Caco-2 (cell line): ENCODE measurements around the gene PPP2R3B. TPM values are rescaled to one million over a fixed set of nuclear protein-coding genes. Genes with fewer than 3 reads are reported as not detected.

ENCODE experiments used
- BruUV-seq: library from RNA; stranded (reverse); fragments of 400-500 nt; replicated peaks from 2 replicates; lab custom pipeline; 2021; lab: Mats Ljungman, UMichigan
- CTCF ChIA-PET: fragments of 300-600 bp; sonication (Branson Sonifier 250); formaldehyde crosslinking; loops from one replicate; lab custom pipeline; 2022; ENCODE audit warnings: antibody characterized with exemption; lab: Charles Lee
- POLR2A ChIA-PET: fragments of 300-600 bp; sonication (Branson Sonifier 250); formaldehyde crosslinking; loops from one replicate; lab custom pipeline; 2022; ENCODE audit warnings: antibody characterized with exemption; lab: Charles Lee
- DNase-seq, 2 experiments: peaks; one replicate each; pipeline versions ENCODE4 v3.0.0 to v3.0.0-alpha.2; 2020 to 2022
- H3K27me3 ChIP-seq: replicated peaks from 2 replicates; pipeline ENCODE4 v1.6.0; 2011; ENCODE audit warnings: low read length; ENCODE audit not compliant: control insufficient read depth, insufficient read depth
- H3K36me3 ChIP-seq: 2 replicates; pipeline ENCODE4 v1.5.1; 2011; ENCODE audit warnings: low read length; ENCODE audit not compliant: control insufficient read depth, insufficient read depth
- H3K4me1 ChIP-seq: fragments of 250-450 bp; sonication (Bioruptor Pico); 2 replicates; pipeline ENCODE4 v1.5.1; 2020; ENCODE audit warnings: mild to moderate bottlenecking
- H3K4me3 ChIP-seq: 2 replicates; pipeline ENCODE4 v1.5.1; 2011; ENCODE audit warnings: low read depth, mild to moderate bottlenecking, control low read depth, low read length
- H3K9me3 ChIP-seq: fragments of 250-450 bp; sonication (Bioruptor Pico); 2 replicates; pipeline ENCODE4 v1.5.1; 2020; ENCODE audit warnings: mild to moderate bottlenecking, moderate library complexity
- H3K27ac Mint-ChIP-seq: one replicate; pipeline ENCODE4 v1.8.0; 2022; ENCODE audit warnings: mixed read lengths; ENCODE audit not compliant: unreplicated experiment
- H3K27me3 Mint-ChIP-seq: one replicate; pipeline ENCODE4 v1.8.0; 2022; ENCODE audit warnings: mixed read lengths; ENCODE audit not compliant: insufficient read depth, unreplicated experiment
- H3K36me3 Mint-ChIP-seq: one replicate; pipeline ENCODE4 v1.8.0; 2022; ENCODE audit warnings: mild to moderate bottlenecking, mixed read lengths; ENCODE audit not compliant: insufficient read depth, unreplicated experiment
- H3K4me1 Mint-ChIP-seq: one replicate; pipeline ENCODE4 v1.8.0; 2022; ENCODE audit warnings: low read depth, mixed read lengths; ENCODE audit not compliant: unreplicated experiment
- H3K4me3 Mint-ChIP-seq: one replicate; pipeline ENCODE4 v1.8.0; 2022; ENCODE audit warnings: mild to moderate bottlenecking, moderate library complexity, mixed read lengths; ENCODE audit not compliant: unreplicated experiment
- H3K9me3 Mint-ChIP-seq: one replicate; pipeline ENCODE4 v1.8.0; 2022; ENCODE audit warnings: mixed read lengths; ENCODE audit not compliant: unreplicated experiment
- intact Hi-C: fragments of 100-400 bp; cut with micrococcal nuclease; formaldehyde crosslinking; loops from one replicate; pipeline ENCODE4 v1.10.0; 2022; ENCODE audit not compliant: unreplicated experiment
- total RNA-seq: library from RNA; stranded (reverse); gene quantifications from 2 replicates; pipeline ENCODE4 v1.2.3, GENCODE V29; 2022
- TF ChIP-seq, protein P1 (sequence below), 2 experiments: fragments of 200-600 bp in 1 of 2; IDR thresholded peaks; 1 replicate in 1 of 2; 2 replicates in 1 of 2; pipeline versions ENCODE4 v1.5.1 to v1.8.0; 2011 to 2022; ENCODE audit warnings: antibody characterized with exemption in 1 of 2, control low read depth in 1 of 2, inconsistent platforms in 1 of 2, low read depth in 1 of 2, low read length in 1 of 2, mild to moderate bottlenecking in 1 of 2, moderate library complexity in 1 of 2; ENCODE audit not compliant: insufficient read depth in 1 of 2, severe bottlenecking in 1 of 2, unreplicated experiment in 1 of 2

PPP2R3B gene
- total RNA-seq, 1 experiment from 2014 or later: 71.3 TPM

DNA sequence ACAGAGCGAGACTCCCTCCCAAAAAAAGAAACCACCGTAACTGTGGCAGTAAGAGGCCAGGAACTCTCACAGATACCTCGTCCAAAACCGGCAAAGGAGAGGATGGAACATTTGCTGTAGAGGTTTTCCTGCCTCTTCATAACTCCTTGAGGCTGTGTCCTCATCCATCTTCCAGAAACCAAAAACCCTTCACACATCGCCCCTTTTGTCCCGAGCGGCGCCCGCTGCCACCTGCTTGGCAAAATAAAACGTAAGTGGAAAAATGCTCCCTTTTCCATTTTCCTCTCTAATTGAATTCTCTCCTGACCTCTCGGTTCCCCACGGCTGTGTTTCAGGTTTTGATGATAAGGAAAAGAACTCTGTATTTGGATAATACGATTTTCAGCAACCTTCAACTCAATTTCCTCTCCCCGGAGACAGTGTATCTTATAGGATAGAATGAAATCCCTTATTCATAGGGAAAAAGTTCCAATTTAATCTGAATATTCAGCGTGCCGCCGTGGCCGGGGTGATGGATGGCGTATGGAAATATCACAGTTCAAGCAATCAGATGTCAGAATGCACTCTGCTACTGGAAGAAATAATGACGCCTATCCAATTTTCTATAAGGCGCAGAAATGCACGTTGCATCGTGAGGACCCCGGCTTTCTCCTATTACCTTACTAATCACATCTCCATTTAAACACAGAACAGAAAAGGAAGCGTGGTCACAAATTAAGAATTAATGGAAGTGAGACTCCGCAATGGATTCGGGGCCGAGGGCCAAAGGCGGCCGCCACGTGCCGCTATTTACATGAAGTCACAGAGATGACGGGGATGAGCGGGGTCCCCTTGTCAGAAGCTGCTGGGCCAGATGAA is 5.2 kb upstream of the PPP2R3B start:
- DNase-seq: no peak
- H3K9me3 Mint-ChIP-seq: no peaks in the 10 kb centered on the region
- no peaks in the 10 kb centered on the region for H3K27me3 ChIP-seq
- H3K4me1 ChIP-seq: no peaks in the 10 kb centered on the region
- POLR2A ChIA-PET: no interaction called here
- no peaks in the 10 kb centered on the region for H3K4me1 Mint-ChIP-seq
- no peak overlapping the region for H3K4me3 ChIP-seq
- H3K27me3 Mint-ChIP-seq: no peaks in the 10 kb centered on the region
- H3K9me3 ChIP-seq: no peaks in the 10 kb centered on the region
- no peak overlapping the region for H3K4me3 Mint-ChIP-seq
- H3K27ac Mint-ChIP-seq: no peak overlapping the region
- H3K36me3 ChIP-seq: no peaks in the 10 kb centered on the region
- CTCF ChIA-PET: no interaction called here
- BruUV-seq: no TSS peak
- intact Hi-C loops: no loop called here
- TF ChIP-seq, protein P1, sequence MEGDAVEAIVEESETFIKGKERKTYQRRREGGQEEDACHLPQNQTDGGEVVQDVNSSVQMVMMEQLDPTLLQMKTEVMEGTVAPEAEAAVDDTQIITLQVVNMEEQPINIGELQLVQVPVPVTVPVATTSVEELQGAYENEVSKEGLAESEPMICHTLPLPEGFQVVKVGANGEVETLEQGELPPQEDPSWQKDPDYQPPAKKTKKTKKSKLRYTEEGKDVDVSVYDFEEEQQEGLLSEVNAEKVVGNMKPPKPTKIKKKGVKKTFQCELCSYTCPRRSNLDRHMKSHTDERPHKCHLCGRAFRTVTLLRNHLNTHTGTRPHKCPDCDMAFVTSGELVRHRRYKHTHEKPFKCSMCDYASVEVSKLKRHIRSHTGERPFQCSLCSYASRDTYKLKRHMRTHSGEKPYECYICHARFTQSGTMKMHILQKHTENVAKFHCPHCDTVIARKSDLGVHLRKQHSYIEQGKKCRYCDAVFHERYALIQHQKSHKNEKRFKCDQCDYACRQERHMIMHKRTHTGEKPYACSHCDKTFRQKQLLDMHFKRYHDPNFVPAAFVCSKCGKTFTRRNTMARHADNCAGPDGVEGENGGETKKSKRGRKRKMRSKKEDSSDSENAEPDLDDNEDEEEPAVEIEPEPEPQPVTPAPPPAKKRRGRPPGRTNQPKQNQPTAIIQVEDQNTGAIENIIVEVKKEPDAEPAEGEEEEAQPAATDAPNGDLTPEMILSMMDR (IDR thresholded peaks at IDR 0.05; ENCODE audit: insufficient read depth in 1 of 2, low read depth in 1 of 2, low read length in 1 of 2, severe bottlenecking in 1 of 2, unreplicated experiment in 1 of 2): no peak
- peaks cover 8% of the 10 kb centered on the region for H3K36me3 Mint-ChIP-seq

- TF ChIP-seq, protein P1 (IDR thresholded peaks at IDR 0.05; ENCODE audit: insufficient read depth in 1 of 2, low read depth in 1 of 2, low read length in 1 of 2, severe bottlenecking in 1 of 2, unreplicated experiment in 1 of 2): no peak
- H3K27ac Mint-ChIP-seq: no peak overlapping the region
Measured at GRCh38 chrX:390459-390858, 3.8 kb upstream of the PPP2R3B start.

DNA sequence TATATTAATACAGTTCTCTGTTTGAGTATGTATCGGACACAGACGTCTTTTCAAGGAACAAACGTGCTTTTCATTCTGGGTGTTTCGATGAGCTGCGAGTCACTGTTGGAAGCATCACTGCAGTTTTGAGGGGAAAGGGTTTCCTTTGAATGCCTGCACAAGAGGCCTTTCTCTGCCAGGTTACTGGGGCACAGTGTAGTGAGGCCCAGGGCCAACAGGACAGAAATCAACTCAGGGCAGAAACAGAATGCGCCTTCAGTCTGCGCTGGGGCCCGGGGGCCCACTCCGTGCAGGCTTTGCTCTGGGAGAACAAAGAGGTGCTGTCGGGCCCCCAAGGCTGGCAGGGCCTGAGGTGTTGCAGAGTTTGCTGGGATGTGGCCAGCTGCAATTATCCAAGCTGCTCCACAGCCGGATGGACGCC is 2.3 kb upstream of the PPP2R3B start:
- Histone ChIP-seq H3K36me3 (no peaks in the 10 kb centered on the region), H3K4me1 (no peaks in the 10 kb centered on the region), H3K9me3 (no peaks in the 10 kb centered on the region), H3K27me3 (no peaks in the 10 kb centered on the region), H3K4me3 (no peak overlapping the region)
- CTCF ChIA-PET: no interaction called here
- no peaks in the 10 kb centered on the region for H3K27me3 Mint-ChIP-seq
- TF ChIP-seq, protein P1 (IDR thresholded peaks at IDR 0.05; ENCODE audit: insufficient read depth in 1 of 2, low read depth in 1 of 2, low read length in 1 of 2, severe bottlenecking in 1 of 2, unreplicated experiment in 1 of 2): no peak
- intact Hi-C loops: no loop called here
- no peaks in the 10 kb centered on the region for H3K9me3 Mint-ChIP-seq
- TSS peak; percentile 28 for BruUV-seq
- DNase-seq: no peak
- H3K4me3 Mint-ChIP-seq: no peak overlapping the region
- no peak overlapping the region for H3K27ac Mint-ChIP-seq
- peaks cover 12% of the 10 kb centered on the region for H3K36me3 Mint-ChIP-seq
- H3K4me1 Mint-ChIP-seq: no peaks in the 10 kb centered on the region
- POLR2A ChIA-PET: no interaction called here

More at GRCh38 chrX:390459-390858, 3.8 kb upstream of the PPP2R3B start:
- CTCF ChIA-PET: no interaction called here
- H3K9me3 Mint-ChIP-seq: no peaks in the 10 kb centered on the region
- Histone ChIP-seq H3K36me3 (no peaks in the 10 kb centered on the region), H3K27me3 (no peaks in the 10 kb centered on the region), H3K4me1 (no peaks in the 10 kb centered on the region), H3K9me3 (no peaks in the 10 kb centered on the region), H3K4me3 (no peak overlapping the region)
- H3K4me1 Mint-ChIP-seq: no peaks in the 10 kb centered on the region
- BruUV-seq: no TSS peak
- POLR2A ChIA-PET: no interaction called here
- intact Hi-C loops: no loop called here
- H3K36me3 Mint-ChIP-seq: peaks cover 12% of the 10 kb centered on the region
- no peak overlapping the region for H3K4me3 Mint-ChIP-seq
- H3K27me3 Mint-ChIP-seq: no peaks in the 10 kb centered on the region
- DNase-seq: no peak
